Amniotic epithelial cell (primary cell): ENCODE data around the gene OR56B4.
"Not testable (repeated sequence)": the region's sequence is repeated elsewhere in the genome, so short reads cannot be mapped to it uniquely, and the experiment has no call there.

Experiments used
- DNase-seq: peaks from one replicate; pipeline ENCODE4 v3.0.0-alpha.2; 2010; ENCODE audit warnings: low read depth

The OR56B4 gene, protein sequence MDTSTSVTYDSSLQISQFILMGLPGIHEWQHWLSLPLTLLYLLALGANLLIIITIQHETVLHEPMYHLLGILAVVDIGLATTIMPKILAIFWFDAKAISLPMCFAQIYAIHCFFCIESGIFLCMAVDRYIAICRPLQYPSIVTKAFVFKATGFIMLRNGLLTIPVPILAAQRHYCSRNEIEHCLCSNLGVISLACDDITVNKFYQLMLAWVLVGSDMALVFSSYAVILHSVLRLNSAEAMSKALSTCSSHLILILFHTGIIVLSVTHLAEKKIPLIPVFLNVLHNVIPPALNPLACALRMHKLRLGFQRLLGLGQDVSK

GRCh38 chr11:6107384-6107783, at the start of gene OR56B4:
TSS of gene OR56B4 (plus strand) at chr11:6107684. CDS start at chr11:6107779, 95 bp downstream.
- not testable (repeated sequence) for DNase-seq

GRCh38 chr11:6061475-6061874, 46.0 kb upstream of the OR56B4 start:
- no peak for DNase-seq

GRCh38 chr11:6062691-6063358, 44.7 kb upstream of the OR56B4 start:
- DNase-seq: no peak

DNA sequence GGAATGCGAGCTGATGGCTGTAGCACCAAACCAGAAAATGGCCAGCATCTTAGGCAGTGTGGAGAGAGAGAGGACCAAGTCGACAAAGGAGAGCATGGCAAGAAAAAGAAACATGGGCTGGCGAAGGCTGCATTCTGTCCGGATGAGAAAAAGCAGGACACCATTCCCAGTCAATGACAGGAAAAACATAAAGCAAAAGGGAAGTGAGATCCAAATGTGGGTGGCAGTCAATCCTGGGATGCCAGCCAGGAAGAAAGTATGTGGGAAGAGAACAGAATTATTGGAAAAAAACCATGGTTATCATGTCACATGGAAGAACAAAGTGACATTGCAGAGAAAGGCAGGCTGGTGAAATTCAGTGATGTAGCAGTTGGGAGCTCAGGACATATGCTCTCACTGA, 40.0 kb upstream of the OR56B4 start:
- no peak for DNase-seq

- DNase-seq: not testable (repeated sequence)
Measured at GRCh38 chr11:6076443-6076842, 31.0 kb upstream of the OR56B4 start.

DNA sequence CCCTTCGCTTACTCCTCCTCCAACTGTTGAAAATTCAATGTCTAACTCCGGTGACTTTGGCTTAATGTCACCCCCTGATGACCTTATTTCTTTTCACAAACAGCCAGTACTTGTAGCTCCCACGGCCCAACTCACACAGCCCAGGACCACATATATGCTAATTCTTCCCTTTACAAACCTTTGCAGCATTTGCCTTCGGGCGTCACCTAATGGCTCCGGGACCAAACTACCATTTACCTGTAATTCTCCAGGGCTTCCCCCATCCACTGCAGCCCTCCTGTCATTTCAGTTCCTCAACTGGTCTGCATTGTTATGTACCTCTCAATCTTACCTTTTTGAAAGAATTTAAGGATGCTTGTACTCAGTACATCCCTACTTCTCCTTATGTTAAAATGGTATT, 29.8 kb upstream of the OR56B4 start:
- DNase-seq: no peak

- DNase-seq: no peak
Measured at GRCh38 chr11:6079463-6079862, 28.0 kb upstream of the OR56B4 start.

DNA sequence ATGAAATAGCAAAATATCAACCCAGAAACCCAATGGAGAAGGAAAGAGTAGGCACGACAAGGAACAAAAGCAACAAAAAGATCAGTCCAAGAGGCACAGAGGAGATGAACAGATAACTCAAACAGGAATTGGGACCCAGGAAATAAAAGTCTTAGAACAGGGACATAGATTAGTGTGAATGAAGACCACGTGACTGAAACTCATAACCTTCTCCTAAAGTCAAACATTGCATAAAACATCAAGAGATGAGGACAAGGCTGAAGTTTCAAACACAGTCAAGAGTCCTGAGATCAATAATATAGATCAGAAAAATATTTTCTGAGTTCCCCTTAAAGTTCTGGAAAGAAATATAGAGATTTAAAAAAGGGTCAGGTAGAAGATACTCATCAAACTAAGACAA, 24.4 kb upstream of the OR56B4 start:
- no peak for DNase-seq

DNA sequence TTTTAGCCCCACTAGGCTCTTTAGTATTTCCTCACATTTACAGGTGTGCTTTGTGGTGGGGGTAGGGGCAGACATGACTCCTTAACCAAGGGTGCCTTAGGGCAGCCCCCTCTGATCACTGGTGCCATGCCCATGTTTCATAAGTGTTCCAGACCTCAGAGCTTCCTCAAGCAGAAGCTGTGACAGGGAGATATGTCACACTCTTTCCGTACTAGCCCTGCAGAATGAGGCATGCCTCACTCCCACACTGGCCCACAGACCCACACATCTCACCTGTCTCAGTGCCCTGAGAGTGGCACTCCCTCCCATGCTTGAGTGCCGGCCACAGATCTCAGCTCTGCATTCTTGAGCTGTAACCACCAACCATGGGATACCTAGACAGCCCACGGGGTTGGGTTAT, 22.9 kb upstream of the OR56B4 start:
- no peak for DNase-seq

GRCh38 chr11:6094186-6094585, 13.3 kb upstream of the OR56B4 start:
- DNase-seq: no peak

DNA sequence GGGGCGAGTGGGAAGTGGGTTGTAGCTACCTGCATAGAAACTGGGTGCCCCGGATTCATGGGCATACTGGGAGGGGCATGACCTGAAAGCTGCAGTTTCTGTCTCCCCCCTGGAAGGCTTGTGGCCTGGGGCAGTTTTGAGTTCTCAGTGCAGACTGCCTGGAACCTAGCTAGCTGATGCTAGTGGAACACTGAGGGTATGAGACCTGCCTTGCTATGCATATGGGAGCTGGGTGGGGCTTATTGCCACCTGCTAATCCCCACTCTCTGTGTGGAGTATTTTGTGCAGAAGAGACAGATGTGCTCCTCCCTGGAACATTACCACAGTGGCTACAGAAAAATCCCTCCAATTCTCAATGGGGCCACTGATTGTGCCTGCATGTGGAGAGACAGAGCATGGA, 11.7 kb upstream of the OR56B4 start:
- DNase-seq: no peak

GRCh38 chr11:6096417-6096816, 11.1 kb upstream of the OR56B4 start:
- DNase-seq: no peak

DNA sequence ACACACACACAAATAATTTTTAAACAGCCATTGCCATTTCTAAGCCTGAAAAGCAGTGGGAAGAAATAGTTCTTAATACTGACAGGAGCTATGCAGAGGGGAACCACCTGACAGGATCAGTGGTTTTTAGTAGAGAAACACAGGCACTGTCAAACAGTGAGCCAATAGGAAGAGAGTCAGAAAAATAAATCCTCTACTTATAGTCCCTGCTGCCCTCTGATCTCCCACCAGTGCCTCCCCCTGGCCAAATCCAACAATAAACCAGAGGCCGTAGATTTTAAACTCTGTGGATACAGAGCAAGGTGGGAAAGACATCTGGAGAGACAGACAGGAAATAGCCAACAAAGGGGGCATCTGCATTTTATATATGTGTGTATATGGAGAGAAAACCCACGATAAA, 7.9 kb upstream of the OR56B4 start:
- DNase-seq: no peak

DNA sequence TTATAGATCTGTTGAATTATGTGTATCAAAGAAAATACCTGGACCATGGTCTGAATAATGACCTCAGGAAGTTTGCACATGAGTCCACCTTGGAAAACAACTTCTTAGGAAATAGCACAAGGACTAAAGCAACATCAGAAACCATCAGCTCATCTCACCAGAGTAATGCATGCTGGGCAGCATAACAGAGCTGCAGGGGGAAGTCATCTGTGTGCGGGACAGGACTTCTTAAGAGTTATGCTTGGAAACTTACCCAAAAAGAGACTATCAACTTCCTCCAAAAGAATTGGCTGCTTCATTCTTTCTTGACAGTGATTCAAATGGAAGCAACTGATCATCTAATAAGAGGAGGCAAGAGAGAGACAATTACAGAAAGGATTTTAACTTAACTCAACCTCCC, 2.5 kb downstream of the OR56B4 start:
- DNase-seq: no peak

GRCh38 chr11:6111673-6112072, 4.2 kb downstream of the OR56B4 start:
- DNase-seq: no peak

- no peak for DNase-seq
Measured at GRCh38 chr11:6116638-6117037, 9.2 kb downstream of the OR56B4 start.

GRCh38 chr11:6124245-6124644, 16.8 kb downstream of the OR56B4 start:
- no peak for DNase-seq

DNA sequence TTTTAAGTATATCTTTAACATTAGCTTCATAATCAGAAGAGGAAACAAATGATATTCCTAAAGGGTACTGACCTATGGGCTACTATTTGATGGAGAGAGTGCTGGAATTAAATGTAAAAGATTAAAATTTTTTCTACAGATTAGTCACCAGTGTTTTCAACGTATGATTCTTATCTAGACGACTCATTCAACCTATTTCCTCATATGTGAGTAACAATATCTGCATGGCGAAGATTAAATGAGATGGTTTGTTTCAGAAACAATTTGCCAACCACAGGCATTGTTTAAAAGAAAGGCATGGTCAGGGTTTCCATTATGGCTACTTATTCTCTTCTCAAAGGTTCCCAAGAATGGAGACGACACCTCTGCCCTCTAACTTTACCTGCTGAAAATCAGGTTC, 20.4 kb downstream of the OR56B4 start:
- DNase-seq: peak; percentile 50

GRCh38 chr11:6129011-6129410, 21.5 kb downstream of the OR56B4 start:
- no peak for DNase-seq

DNA sequence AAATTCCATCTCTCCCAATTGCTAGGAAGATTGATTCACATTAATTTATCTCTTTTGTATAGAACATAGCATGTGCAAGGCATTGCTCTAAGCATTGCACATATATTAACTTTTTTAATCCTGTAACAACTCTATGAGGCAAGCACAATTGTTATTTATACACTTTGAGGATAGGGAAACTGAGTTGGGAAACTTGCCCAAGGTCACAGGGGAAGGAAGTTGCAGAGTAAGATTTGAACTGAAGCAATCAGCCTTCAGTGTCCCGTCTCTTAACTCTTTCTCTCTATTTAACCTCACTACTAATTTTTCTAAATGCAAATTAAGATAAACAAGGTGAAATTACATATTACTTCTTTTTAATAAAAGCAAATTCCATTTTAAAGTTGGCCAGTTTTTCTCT, 22.2 kb downstream of the OR56B4 start:
- no peak for DNase-seq

- no peak for DNase-seq
Measured at GRCh38 chr11:6132431-6132830, 24.9 kb downstream of the OR56B4 start.

GRCh38 chr11:6135936-6136335, 28.5 kb downstream of the OR56B4 start:
- DNase-seq: not testable (repeated sequence)

- no peak for DNase-seq
Measured at GRCh38 chr11:6142936-6143335, 35.5 kb downstream of the OR56B4 start.

DNA sequence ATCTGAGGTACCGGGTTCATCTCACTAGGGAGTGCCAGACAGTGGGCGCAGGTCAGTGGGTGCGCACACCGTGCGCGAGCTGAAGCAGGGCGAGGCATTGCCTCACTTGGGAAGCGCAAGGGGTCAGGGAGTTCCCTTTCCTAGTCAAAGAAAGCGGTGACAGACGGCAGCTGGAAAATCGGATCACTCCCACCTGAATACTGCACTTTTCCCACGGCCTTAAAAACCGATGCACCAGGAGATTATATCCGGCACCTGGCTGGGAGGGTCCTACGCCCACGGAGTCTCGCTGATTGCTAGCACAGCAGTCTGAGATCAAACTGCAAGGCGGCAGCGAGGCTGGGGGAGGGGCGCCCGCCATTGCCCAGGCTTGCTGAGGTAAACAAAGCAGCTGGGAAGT, 36.3 kb downstream of the OR56B4 start:
- not testable (repeated sequence) for DNase-seq
